IPS-NIHi7 (cell line): ENCODE measurements around the gene NMBR.
"Not testable (repeated sequence)": the region's sequence is repeated elsewhere in the genome, so short reads cannot be mapped to it uniquely, and the experiment has no call there.

Experiments
- DNase-seq: peaks from one replicate; pipeline ENCODE4 v3.0.0; 2012; ENCODE audit warnings: mixed read lengths; ENCODE audit errors: extremely low spot score

Gene NMBR

GRCh38 chr6:142058551-142059290, 88.2 kb downstream of the NMBR start:
- DNase-seq = no peak

GRCh38 chr6:142055219-142055618, 91.7 kb downstream of the NMBR start:
- DNase-seq = no peak

GRCh38 chr6:142051404-142051803, 95.5 kb downstream of the NMBR start:
- no peak for DNase-seq

- no peak for DNase-seq
Observed at GRCh38 chr6:142048593-142048980, 98.3 kb downstream of the NMBR start.

- DNase-seq = no peak
Observed at GRCh38 chr6:142047934-142048592, 98.9 kb downstream of the NMBR start.

- DNase-seq = no peak
Observed at GRCh38 chr6:142045380-142046278, 101.3 kb downstream of the NMBR start.

- no peak for DNase-seq
Observed at GRCh38 chr6:142035890-142036289, 111.0 kb downstream of the NMBR start.

- no peak for DNase-seq
Observed at GRCh38 chr6:142031035-142031434, 115.9 kb downstream of the NMBR start.

GRCh38 chr6:142030115-142030619, 116.8 kb downstream of the NMBR start:
- no peak for DNase-seq

- DNase-seq = no peak
Observed at GRCh38 chr6:142028527-142028926, 118.4 kb downstream of the NMBR start.

GRCh38 chr6:142027804-142028203, 119.1 kb downstream of the NMBR start:
- DNase-seq = not testable (repeated sequence)

- DNase-seq = no peak
Observed at GRCh38 chr6:142027074-142027473, 119.8 kb downstream of the NMBR start.

- no peak for DNase-seq
Observed at GRCh38 chr6:142026471-142026870, 120.5 kb downstream of the NMBR start.
